DOHH2 (cell line): ENCODE results near the gene RCOR2.

ENCODE experiments used
- H3F3A ChIP-seq: fragments of 200-600 bp; sonication (generic), shearing (Covaris generic); 2 replicates; pipeline ENCODE4 v1.6.0; 2016; ENCODE audit warnings: antibody characterized with exemption, mild to moderate bottlenecking; ENCODE audit not compliant: control insufficient read depth, insufficient read depth
- H3K27ac ChIP-seq: fragments of 200-600 bp; sonication (generic); 2 replicates; pipeline ENCODE4 v1.5.1; 2014; ENCODE audit warnings: low read depth, mild to moderate bottlenecking, low read length, moderate library complexity
- H3K27me3 ChIP-seq: fragments of 200-600 bp; sonication (generic); 2 replicates; pipeline ENCODE4 v1.6.1; 2014; ENCODE audit warnings: mild to moderate bottlenecking, low read length, mixed read lengths; ENCODE audit not compliant: control insufficient read depth
- H3K36me3 ChIP-seq: fragments of 200-600 bp; sonication (generic); 2 replicates; pipeline ENCODE4 v1.6.1; 2014; ENCODE audit warnings: mild to moderate bottlenecking, low read length, moderate library complexity, mixed read lengths; ENCODE audit not compliant: control insufficient read depth
- H3K4me1 ChIP-seq: fragments of 200-600 bp; sonication (generic); 2 replicates; pipeline ENCODE4 v1.6.1; 2014; ENCODE audit warnings: mild to moderate bottlenecking, low read length, mixed read lengths; ENCODE audit not compliant: control insufficient read depth
- H3K4me2 ChIP-seq: fragments of 200-600 bp; sonication (generic); 2 replicates; pipeline ENCODE4 v1.6.0; 2014; ENCODE audit warnings: mild to moderate bottlenecking, low read length, moderate library complexity
- H3K4me3 ChIP-seq: fragments of 200-600 bp; sonication (generic); 2 replicates; pipeline ENCODE4 v1.5.1; 2014; ENCODE audit warnings: mild to moderate bottlenecking, low read length, mixed read lengths
- H3K79me2 ChIP-seq: fragments of 200-600 bp; sonication (generic); 2 replicates; pipeline ENCODE4 v1.6.1; 2014; ENCODE audit warnings: mild to moderate bottlenecking, low read length, mixed read lengths; ENCODE audit not compliant: control insufficient read depth
- H3K9me2 ChIP-seq: fragments of 200-600 bp; sonication (generic); replicated peaks from 2 replicates; pipeline ENCODE4 v1.6.1; 2014; ENCODE audit warnings: mild to moderate bottlenecking, low read length, mixed read lengths; ENCODE audit not compliant: control insufficient read depth
- H3K9me3 ChIP-seq: fragments of 200-600 bp; sonication (generic); 2 replicates; pipeline ENCODE4 v1.6.1; 2014; ENCODE audit warnings: antibody characterized with exemption, low read length, mixed read lengths; ENCODE audit not compliant: control insufficient read depth, insufficient read depth
- H4K20me1 ChIP-seq: fragments of 200-600 bp; sonication (generic); 2 replicates; pipeline ENCODE4 v1.6.0; 2014; ENCODE audit warnings: low read depth, mild to moderate bottlenecking, antibody characterized with exemption, low read length, moderate library complexity; ENCODE audit not compliant: control insufficient read depth, insufficient read depth
- CTCF ChIP-seq: fragments of 200-600 bp; sonication (generic); IDR thresholded peaks from one replicate; pipeline ENCODE4 v1.5.1; 2014; ENCODE audit warnings: antibody characterized with exemption, mild to moderate bottlenecking, low read depth, low read length; ENCODE audit not compliant: poor library complexity, severe bottlenecking
- EZH2phosphoT487 ChIP-seq: fragments of 200-600 bp; sonication (generic); IDR thresholded peaks from 2 replicates; pipeline ENCODE4 v1.6.1; 2017; ENCODE audit warnings: borderline replicate concordance, mild to moderate bottlenecking, antibody characterized with exemption, low read length, moderate library complexity, mixed read lengths

RCOR2 gene

GRCh38 chr11:63919267-63920125 is 2.5 kb upstream of the RCOR2 start:
- Histone ChIP-seq H4K20me1 (no peaks in the 10 kb centered on the region), H3K9me3 (no peaks in the 10 kb centered on the region), H3K79me2 (no peaks in the 10 kb centered on the region), H3K36me3 (no peaks in the 10 kb centered on the region), H3K4me2 (peak overlapping the region; percentile 77), H3F3A (peaks cover 3% of the 10 kb centered on the region; the same call in 1 of the 2 replicates), H3K9me2 (no peaks in the 10 kb centered on the region), H3K27ac (no peak overlapping the region), H3K4me1 (peaks cover 38% of the 10 kb centered on the region), H3K27me3 (peaks cover 60% of the 10 kb centered on the region), H3K4me3 (peak overlapping the region; percentile 32; the same call in 1 of the 2 replicates)
- TF ChIP-seq EZH2phosphoT487: no peak
- TF ChIP-seq CTCF: no peak

GRCh38 chr11:63918507-63919191 is 1.7 kb upstream of the RCOR2 start:
- peaks cover 3% of the 10 kb centered on the region; the same call in 1 of the 2 replicates for H3F3A ChIP-seq
- peak overlapping the region; percentile 77 for H3K4me2 ChIP-seq
- H3K27ac ChIP-seq: no peak overlapping the region
- H3K27me3 ChIP-seq: peaks cover 59% of the 10 kb centered on the region
- no peaks in the 10 kb centered on the region for H3K9me2 ChIP-seq
- H3K79me2 ChIP-seq: no peaks in the 10 kb centered on the region
- H3K4me1 ChIP-seq: peaks cover 38% of the 10 kb centered on the region
- H4K20me1 ChIP-seq: no peaks in the 10 kb centered on the region
- H3K4me3 ChIP-seq: peak overlapping the region; percentile 32; the same call in 1 of the 2 replicates
- no peaks in the 10 kb centered on the region for H3K9me3 ChIP-seq
- no peak for TF ChIP-seq EZH2phosphoT487
- no peak for TF ChIP-seq CTCF
- no peaks in the 10 kb centered on the region for H3K36me3 ChIP-seq

GRCh38 chr11:63917692-63918506 is 935 bp upstream of the RCOR2 start:
- Histone ChIP-seq H3K4me1 (peaks cover 38% of the 10 kb centered on the region), H3F3A (peaks cover 3% of the 10 kb centered on the region; the same call in 1 of the 2 replicates), H3K36me3 (no peaks in the 10 kb centered on the region), H3K9me2 (no peaks in the 10 kb centered on the region), H3K79me2 (no peaks in the 10 kb centered on the region), H4K20me1 (no peaks in the 10 kb centered on the region), H3K9me3 (no peaks in the 10 kb centered on the region), H3K4me2 (peak overlapping the region; percentile 77), H3K27me3 (peaks cover 54% of the 10 kb centered on the region), H3K27ac (no peak overlapping the region), H3K4me3 (peak overlapping the region; percentile 73)
- TF ChIP-seq EZH2phosphoT487 (no peak), CTCF (no peak)
